CD4-positive, alpha-beta memory T cell (primary cell): ENCODE results near the gene B3GALNT2. TPM values are rescaled to one million over a fixed set of nuclear protein-coding genes. Genes with fewer than 3 reads are reported as not detected.
A peak's percentile ranks its signal among the peaks of the same experiment; 100 is the strongest.

ENCODE experiments used
- CTCF ChIA-PET: fragments of 350-600 bp; sonication (Branson Sonifier 250); formaldehyde crosslinking; loops from one replicate; lab custom pipeline; 2021; ENCODE audit warnings: inconsistent platforms; ENCODE audit not compliant: partially characterized antibody; lab: Charles Lee
- POLR2A ChIA-PET: fragments of 350-600 bp; sonication (Branson Sonifier 250); formaldehyde crosslinking; loops from one replicate; lab custom pipeline; 2021; ENCODE audit not compliant: partially characterized antibody; lab: Charles Lee
- DNase-seq, 5 donors: peaks; one replicate each; pipeline versions ENCODE4 v3.0.0 to v3.0.0-alpha.2; 2020 to 2022; ENCODE audit warnings: mixed read lengths in 1 of 5
- H3K27ac ChIP-seq: one replicate; pipeline ENCODE4 v1.7.0; 2013; ENCODE audit warnings: low read depth, low read length
- H3K27me3 ChIP-seq: 2 replicates; pipeline ENCODE4 v1.7.0; 2013; ENCODE audit warnings: mild to moderate bottlenecking, low read length, moderate library complexity; ENCODE audit not compliant: insufficient read depth
- H3K36me3 ChIP-seq: 2 replicates; pipeline ENCODE4 v1.7.0; 2013; ENCODE audit warnings: mild to moderate bottlenecking, low read length, moderate library complexity; ENCODE audit not compliant: insufficient read depth
- H3K4me1 ChIP-seq: 2 replicates; pipeline ENCODE4 v1.7.0; 2013; ENCODE audit warnings: mild to moderate bottlenecking, low read length, moderate library complexity; ENCODE audit not compliant: insufficient read depth
- H3K4me3 ChIP-seq, 2 donors: one replicate each; pipeline ENCODE4 v1.7.0; 2013; ENCODE audit warnings: low read length in 2 of 2, mild to moderate bottlenecking in 1 of 2
- H3K9me3 ChIP-seq, 2 donors: one replicate each; pipeline ENCODE4 v1.7.0; 2013; ENCODE audit warnings: low read length in 2 of 2, control low read depth in 1 of 2; ENCODE audit not compliant: control insufficient read depth in 1 of 2
- H3K27ac Mint-ChIP-seq, 7 donors: one replicate each; pipeline ENCODE4 v1.8.0; 2020 to 2021; ENCODE audit warnings: mixed read lengths in 7 of 7, mild to moderate bottlenecking in 6 of 7, inconsistent platforms in 3 of 7, moderate library complexity in 3 of 7
- H3K27me3 Mint-ChIP-seq, 2 donors: one replicate each; pipeline ENCODE4 v1.8.0; 2020 to 2021; ENCODE audit warnings: mixed read lengths in 2 of 2
- H3K36me3 Mint-ChIP-seq, 2 donors: one replicate each; pipeline ENCODE4 v1.8.0; 2020 to 2021; ENCODE audit warnings: mixed read lengths in 2 of 2, inconsistent platforms in 1 of 2, mild to moderate bottlenecking in 1 of 2
- H3K4me1 Mint-ChIP-seq, 4 donors: one replicate each; pipeline ENCODE4 v1.8.0; 2020 to 2021; ENCODE audit warnings: mixed read lengths in 4 of 4, mild to moderate bottlenecking in 1 of 4
- H3K4me3 Mint-ChIP-seq, 8 donors: one replicate each; pipeline ENCODE4 v1.8.0; 2020 to 2021; ENCODE audit warnings: mixed read lengths in 8 of 8, mild to moderate bottlenecking in 7 of 8, moderate library complexity in 6 of 8, inconsistent platforms in 3 of 8
- H3K9me3 Mint-ChIP-seq, 8 donors: one replicate each; pipeline ENCODE4 v1.8.0; 2020 to 2021; ENCODE audit warnings: mixed read lengths in 8 of 8, mild to moderate bottlenecking in 5 of 8, inconsistent platforms in 3 of 8, moderate library complexity in 1 of 8
- intact Hi-C: fragments of 100-400 bp; cut with micrococcal nuclease; formaldehyde crosslinking; loops from one replicate; pipeline ENCODE4 v1.15.1; 2023
- polyA plus RNA-seq, 2 donors: library from polyadenylated mRNA; unstranded; fragments of 300-500 nt; fragmentation: Illumina TruSeq; gene quantifications; one replicate each; pipeline ENCODE4 v1.2.3, GENCODE V29; 2021
- total RNA-seq, 2 experiments: library from RNA; stranded (reverse); gene quantifications; one replicate each; pipeline ENCODE4 v1.2.3, GENCODE V29; 2021

B3GALNT2 gene
- total and polyA plus RNA-seq, 4 experiments from 2014 or later, result 6.3 to 12.1 (median 9.1) TPM

DNA sequence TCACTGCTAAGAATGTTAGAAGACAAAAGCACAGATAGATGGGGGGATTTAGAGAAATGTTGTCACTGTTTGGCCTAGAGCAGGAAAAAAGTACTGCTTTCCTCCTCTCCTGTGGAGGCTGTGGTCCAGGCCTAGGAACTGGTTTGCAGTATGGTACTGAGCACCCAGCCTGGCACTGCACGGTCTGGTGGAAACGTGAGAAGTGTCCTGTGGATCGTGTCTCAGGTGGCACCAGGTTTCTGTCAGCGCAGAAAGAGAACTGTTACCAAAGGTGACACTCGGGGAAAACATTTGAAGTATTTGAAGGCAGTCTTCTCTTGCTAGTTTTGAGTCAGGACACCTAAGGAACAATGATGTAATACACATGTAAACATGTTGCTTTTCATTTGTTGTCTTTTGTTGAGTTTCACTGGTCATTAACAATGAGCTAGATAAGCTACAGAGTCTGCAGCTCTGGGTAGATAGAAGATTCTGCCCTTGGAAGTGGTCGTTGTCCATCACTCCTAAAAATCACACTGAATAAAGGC is 63.0 kb downstream of the B3GALNT2 start:
- Mint-ChIP-seq H3K4me1 (no peaks in the 10 kb centered on the region), H3K9me3 (no peaks in the 10 kb centered on the region), H3K36me3 (peaks cover 52 to 67% of the 10 kb centered on the region in 2 donors), H3K27me3 (no peaks in the 10 kb centered on the region), H3K27ac (peak overlapping the region in 3 of 7 donors; percentile 9 to 72 (median 37)), H3K4me3 (no peak overlapping the region)
- H3K27ac ChIP-seq, result no peak overlapping the region
- no peak overlapping the region for H3K4me3 ChIP-seq
- intact Hi-C loops, result no loop called here
- H3K36me3 ChIP-seq, result peaks cover 39% of the 10 kb centered on the region
- POLR2A ChIA-PET, result no interaction called here
- CTCF ChIA-PET, result interaction anchor here (0.7 to 1.5 kb wide), 2 partner anchors 10 to 1318 kb away, joined by 3 read pairs; no protein-coding TSS in a partner anchor
- no peak for DNase-seq
- no peaks in the 10 kb centered on the region for H3K4me1 ChIP-seq
- H3K27me3 ChIP-seq, result no peaks in the 10 kb centered on the region
- no peaks in the 10 kb centered on the region for H3K9me3 ChIP-seq

DNA sequence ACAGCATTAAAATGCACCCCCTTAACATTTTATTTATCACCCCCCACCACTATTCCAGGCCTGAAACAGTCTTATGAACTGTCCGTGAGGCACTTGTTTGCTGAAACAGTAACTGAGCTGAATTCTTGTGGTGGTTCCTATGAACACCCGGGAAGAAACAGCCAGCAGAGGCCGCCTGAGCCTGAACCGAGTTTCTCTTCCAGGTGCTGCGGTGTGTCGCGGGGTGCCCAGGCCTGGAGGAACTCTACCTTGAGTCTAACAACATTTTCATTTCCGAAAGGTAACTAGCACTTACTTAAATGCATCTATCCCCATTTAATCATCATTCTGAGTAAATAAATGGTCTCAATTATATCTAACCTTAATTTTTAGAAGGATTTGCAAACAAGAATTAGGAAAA is 70.3 kb downstream of the B3GALNT2 start:
- peaks cover 11% of the 10 kb centered on the region for H3K36me3 ChIP-seq
- no peaks in the 10 kb centered on the region for H3K9me3 Mint-ChIP-seq
- no peak for DNase-seq
- POLR2A ChIA-PET, result no interaction called here
- H3K27me3 ChIP-seq, result no peaks in the 10 kb centered on the region
- H3K4me3 ChIP-seq, result no peak overlapping the region
- CTCF ChIA-PET, result interaction anchor here (0.6 kb wide), 1 partner anchor 18 kb away, joined by 3 read pairs; no protein-coding TSS in a partner anchor
- H3K27me3 Mint-ChIP-seq, result no peaks in the 10 kb centered on the region
- H3K27ac ChIP-seq, result no peak overlapping the region
- intact Hi-C loops, result no loop called here
- no peak overlapping the region for H3K27ac Mint-ChIP-seq
- no peaks in the 10 kb centered on the region for H3K4me1 Mint-ChIP-seq
- peaks cover 30 to 45% of the 10 kb centered on the region in 2 donors for H3K36me3 Mint-ChIP-seq
- H3K9me3 ChIP-seq, result no peaks in the 10 kb centered on the region
- H3K4me1 ChIP-seq, result no peaks in the 10 kb centered on the region
- no peak overlapping the region for H3K4me3 Mint-ChIP-seq

DNA sequence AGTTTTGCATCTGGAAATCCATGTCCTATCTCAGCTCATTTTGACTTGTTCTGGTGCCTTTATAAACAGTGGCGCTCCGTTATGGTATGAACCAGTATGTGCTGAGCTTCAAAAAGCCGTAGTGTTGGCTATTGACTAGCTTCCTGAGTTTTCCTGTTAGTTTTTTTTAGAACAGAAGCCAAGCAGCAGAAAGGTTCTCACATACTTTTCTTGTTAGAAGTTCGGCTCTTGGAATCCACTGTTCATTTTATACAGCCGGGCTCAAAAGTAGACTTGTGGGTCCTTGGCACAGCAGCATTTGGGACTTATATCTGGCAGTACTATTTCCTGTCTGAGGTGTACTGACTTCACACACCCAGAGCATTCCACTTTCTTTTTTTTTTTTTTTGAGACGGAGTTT is 73.3 kb downstream of the B3GALNT2 start:
- POLR2A ChIA-PET, result no interaction called here
- Histone ChIP-seq H3K4me1 (no peaks in the 10 kb centered on the region), H3K27ac (no peak overlapping the region), H3K4me3 (no peak overlapping the region), H3K36me3 (no peaks in the 10 kb centered on the region), H3K27me3 (no peaks in the 10 kb centered on the region), H3K9me3 (no peaks in the 10 kb centered on the region)
- H3K9me3 Mint-ChIP-seq, result no peaks in the 10 kb centered on the region
- intact Hi-C loops, result no loop called here
- no peaks in the 10 kb centered on the region for H3K27me3 Mint-ChIP-seq
- peaks cover 19 to 26% of the 10 kb centered on the region in 2 donors for H3K36me3 Mint-ChIP-seq
- no peak overlapping the region for H3K4me3 Mint-ChIP-seq
- no peak for DNase-seq
- CTCF ChIA-PET, result interaction anchor here (0.7 to 1.3 kb wide), 2 partner anchors 14 to 189 kb away, joined by 4 to 5 read pairs; no protein-coding TSS in a partner anchor
- H3K27ac Mint-ChIP-seq, result no peak overlapping the region
- peaks cover 0 to 3% (median 0%) of the 10 kb centered on the region in 4 donors for H3K4me1 Mint-ChIP-seq

DNA sequence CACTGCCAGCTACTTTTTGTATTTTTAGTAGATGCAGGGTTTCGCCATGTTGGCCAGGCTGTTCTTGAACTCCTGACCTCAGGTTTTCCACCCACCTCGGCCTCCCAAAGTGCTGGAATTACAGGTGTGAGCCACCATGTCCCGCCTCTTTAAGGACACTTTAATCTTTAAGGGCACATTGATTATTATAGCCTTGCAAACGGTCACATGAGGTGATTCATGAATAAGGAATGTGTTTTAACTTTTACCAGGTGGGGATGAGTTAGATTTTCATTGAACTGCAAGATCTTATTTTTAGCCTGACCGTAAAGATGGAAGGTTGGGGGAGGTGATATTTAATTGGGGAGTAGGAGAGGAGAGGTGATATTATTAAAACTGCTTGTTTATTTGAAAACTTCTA is 75.1 kb downstream of the B3GALNT2 start:
- Mint-ChIP-seq H3K27ac (peak overlapping the region in 2 of 7 donors; percentile 3 to 46), H3K4me3 (no peak overlapping the region), H3K27me3 (no peaks in the 10 kb centered on the region), H3K36me3 (peaks cover 16 to 19% of the 10 kb centered on the region in 2 donors), H3K9me3 (no peaks in the 10 kb centered on the region), H3K4me1 (peaks cover 0 to 12% (median 3%) of the 10 kb centered on the region in 4 donors)
- H3K9me3 ChIP-seq, result no peaks in the 10 kb centered on the region
- no peaks in the 10 kb centered on the region for H3K27me3 ChIP-seq
- H3K4me3 ChIP-seq, result no peak overlapping the region
- no peak overlapping the region for H3K27ac ChIP-seq
- H3K36me3 ChIP-seq, result no peaks in the 10 kb centered on the region
- DNase-seq, result no peak
- ChIA-PET CTCF (interaction anchor here (5.9 kb wide), 1 partner anchor 13 kb away, joined by 34 read pairs; no protein-coding TSS in a partner anchor), POLR2A (no interaction called here)
- no peaks in the 10 kb centered on the region for H3K4me1 ChIP-seq
- intact Hi-C loops, result no loop called here

GRCh38 chr1:235427447-235427846 is 76.8 kb downstream of the B3GALNT2 start:
- H3K27me3 ChIP-seq, result no peaks in the 10 kb centered on the region
- H3K9me3 ChIP-seq, result no peaks in the 10 kb centered on the region
- Mint-ChIP-seq H3K27me3 (no peaks in the 10 kb centered on the region), H3K27ac (no peak overlapping the region), H3K36me3 (peaks cover 10 to 18% of the 10 kb centered on the region in 2 donors), H3K4me3 (no peak overlapping the region), H3K9me3 (no peaks in the 10 kb centered on the region), H3K4me1 (peaks cover 14 to 27% (median 17%) of the 10 kb centered on the region in 4 donors)
- POLR2A ChIA-PET, result no interaction called here
- H3K4me1 ChIP-seq, result peaks cover 12% of the 10 kb centered on the region
- H3K36me3 ChIP-seq, result no peaks in the 10 kb centered on the region
- no peak for DNase-seq
- intact Hi-C loops, result no loop called here
- H3K4me3 ChIP-seq, result no peak overlapping the region
- CTCF ChIA-PET, result interaction anchor here (1.5 to 5.9 kb wide), 2 partner anchors 11 to 343 kb away, joined by 3 to 34 read pairs; no protein-coding TSS in a partner anchor
- H3K27ac ChIP-seq, result no peak overlapping the region

DNA sequence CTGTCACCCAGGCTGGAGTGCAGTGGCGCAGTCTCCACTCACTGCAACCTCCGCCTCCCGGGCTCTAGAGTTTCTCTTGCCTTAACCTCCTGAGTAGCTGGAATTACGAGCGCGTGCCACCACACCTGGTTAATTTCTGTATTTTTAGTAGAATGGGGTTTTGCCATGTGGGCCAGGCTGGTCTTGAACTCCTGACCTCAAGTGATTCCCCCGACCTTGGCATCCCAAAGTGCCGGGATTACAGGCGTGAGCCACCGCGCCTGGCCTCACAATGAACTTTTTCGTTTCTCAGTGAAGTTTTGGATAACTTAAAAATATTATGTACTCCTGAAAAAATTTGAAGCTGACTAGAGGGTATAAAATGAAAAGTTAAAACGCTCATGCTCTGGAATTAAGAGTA is 77.6 kb downstream of the B3GALNT2 start:
- Histone ChIP-seq H3K36me3 (no peaks in the 10 kb centered on the region), H3K9me3 (no peaks in the 10 kb centered on the region), H3K27me3 (no peaks in the 10 kb centered on the region), H3K4me3 (no peak overlapping the region), H3K27ac (no peak overlapping the region), H3K4me1 (peaks cover 12% of the 10 kb centered on the region)
- DNase-seq, result no peak
- H3K4me1 Mint-ChIP-seq, result peaks cover 14 to 27% (median 17%) of the 10 kb centered on the region in 4 donors
- no peaks in the 10 kb centered on the region for H3K9me3 Mint-ChIP-seq
- no peak overlapping the region for H3K4me3 Mint-ChIP-seq
- intact Hi-C loops, result no loop called here
- CTCF ChIA-PET, result interaction anchor here (0.6 to 5.9 kb wide), 2 partner anchors 11 to 42 kb away, joined by 3 to 34 read pairs; no protein-coding TSS in a partner anchor
- POLR2A ChIA-PET, result no interaction called here
- H3K36me3 Mint-ChIP-seq, result peaks cover 10 to 17% of the 10 kb centered on the region in 2 donors
- H3K27ac Mint-ChIP-seq, result no peak overlapping the region
- H3K27me3 Mint-ChIP-seq, result no peaks in the 10 kb centered on the region

DNA sequence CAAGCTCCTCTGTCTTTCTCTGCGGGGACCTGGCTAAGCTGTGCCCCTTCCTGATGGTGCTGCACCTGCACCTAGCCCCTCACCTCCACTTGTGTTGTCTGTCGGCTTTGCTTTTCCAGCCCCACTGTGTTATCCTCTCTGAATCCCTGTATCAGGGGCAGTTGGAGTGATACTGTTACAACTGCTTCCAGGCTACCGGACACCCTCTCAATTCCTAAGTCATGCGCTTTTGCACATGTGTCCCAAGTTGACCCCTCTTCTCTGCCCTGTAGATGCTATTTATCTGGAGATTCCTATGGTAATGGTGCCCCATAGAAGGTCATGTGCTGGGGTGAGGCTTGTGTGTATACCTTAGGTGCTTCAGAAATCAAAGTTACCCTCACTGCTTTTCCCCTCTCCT is 78.1 kb downstream of the B3GALNT2 start:
- Mint-ChIP-seq H3K27ac (peak overlapping the region in 1 of 7 donors; percentile 4), H3K36me3 (peaks cover 10 to 17% of the 10 kb centered on the region in 2 donors), H3K27me3 (no peaks in the 10 kb centered on the region), H3K9me3 (no peaks in the 10 kb centered on the region), H3K4me3 (no peak overlapping the region), H3K4me1 (peaks cover 14 to 27% (median 17%) of the 10 kb centered on the region in 4 donors)
- H3K36me3 ChIP-seq, result no peaks in the 10 kb centered on the region
- peaks cover 12% of the 10 kb centered on the region for H3K4me1 ChIP-seq
- no peak for DNase-seq
- CTCF ChIA-PET, result interaction anchor here (1.7 to 5.9 kb wide), 2 partner anchors 10 to 323 kb away, joined by 4 to 34 read pairs; no protein-coding TSS in a partner anchor
- no peaks in the 10 kb centered on the region for H3K27me3 ChIP-seq
- no peaks in the 10 kb centered on the region for H3K9me3 ChIP-seq
- no peak overlapping the region for H3K27ac ChIP-seq
- intact Hi-C loops, result no loop called here
- no peak overlapping the region for H3K4me3 ChIP-seq
- POLR2A ChIA-PET, result no interaction called here
